Lower lobe of right lung (tissue), 2 donors: ENCODE measurements around the gene RCOR1. TPM values are rescaled to one million over a fixed set of nuclear protein-coding genes. Genes with fewer than 3 reads are reported as not detected.

ENCODE experiments used
- ATAC-seq, 2 donors: fragments of 200-7000 bp; cut with Tn5 transposase; one replicate each; pipeline ENCODE4 v1.9.1; 2020 to 2022; ENCODE audit warnings: mild to moderate bottlenecking in 2 of 2, moderate library complexity in 2 of 2
- DNase-seq: peaks from one replicate; pipeline ENCODE4 v3.0.0-alpha.2; 2020
- H3K27ac ChIP-seq: fragments of 200-600 bp; one replicate; pipeline ENCODE4 v1.8.0; 2022
- H3K27me3 ChIP-seq: fragments of 200-600 bp; one replicate; pipeline ENCODE4 v1.8.0; 2022; ENCODE audit warnings: low read depth
- H3K36me3 ChIP-seq: fragments of 200-600 bp; one replicate; pipeline ENCODE4 v1.8.0; 2022; ENCODE audit warnings: mild to moderate bottlenecking
- H3K4me1 ChIP-seq: fragments of 200-600 bp; one replicate; pipeline ENCODE4 v1.8.0; 2022
- H3K4me3 ChIP-seq: fragments of 200-600 bp; one replicate; pipeline ENCODE4 v1.8.0; 2022; ENCODE audit warnings: mild to moderate bottlenecking
- H3K9me3 ChIP-seq: fragments of 200-600 bp; one replicate; pipeline ENCODE4 v1.8.0; 2022
- CTCF ChIP-seq: fragments of 200-600 bp; IDR thresholded peaks from one replicate; pipeline ENCODE4 v1.8.0; 2022; ENCODE audit warnings: antibody characterized with exemption, mild to moderate bottlenecking
- intact Hi-C: fragments of 100-400 bp; cut with DNase I; formaldehyde crosslinking; loops from one replicate; pipeline ENCODE4 v1.11.0; 2022
- total RNA-seq: library from RNA; stranded (reverse); fragmentation: NEBNext Ultra II Directional; extraction: Animal tissue kit (Norgen Biotek cat#: 25700); gene quantifications from one replicate; pipeline ENCODE4 v1.2.1, GENCODE V29; 2021
- donor health status: DM: no; HTN: yes; CAD: no; lungs with severe emphysema.

RCOR1 gene
- total RNA-seq, 1 donor from 2014 or later = 53.6 TPM

- Histone ChIP-seq H3K36me3 (peaks cover 2% of the 10 kb centered on the region), H3K9me3 (no peaks in the 10 kb centered on the region), H3K27ac (no peak overlapping the region), H3K4me1 (peaks cover 30% of the 10 kb centered on the region), H3K4me3 (no peak overlapping the region), H3K27me3 (no peaks in the 10 kb centered on the region)
- DNase-seq = no peak
- intact Hi-C loops = no loop called here
- ATAC-seq = no peak
- no peak for TF ChIP-seq CTCF
Measured at GRCh38 chr14:102696332-102696731, 103.9 kb downstream of the RCOR1 start.

GRCh38 chr14:102696856-102697495 is 104.5 kb downstream of the RCOR1 start:
- Histone ChIP-seq H3K4me3 (no peak overlapping the region), H3K9me3 (no peaks in the 10 kb centered on the region), H3K36me3 (peaks cover 8% of the 10 kb centered on the region), H3K27me3 (no peaks in the 10 kb centered on the region), H3K27ac (no peak overlapping the region), H3K4me1 (peaks cover 24% of the 10 kb centered on the region)
- DNase-seq = no peak
- no peak for ATAC-seq
- intact Hi-C loops = no loop called here
- no peak for TF ChIP-seq CTCF

- Histone ChIP-seq H3K4me1 (peaks cover 22% of the 10 kb centered on the region), H3K27ac (no peak overlapping the region), H3K9me3 (no peaks in the 10 kb centered on the region), H3K4me3 (no peak overlapping the region), H3K27me3 (no peaks in the 10 kb centered on the region), H3K36me3 (peaks cover 9% of the 10 kb centered on the region)
- DNase-seq = no peak
- intact Hi-C loops = no loop called here
- no peak for TF ChIP-seq CTCF
- ATAC-seq = no peak
Measured at GRCh38 chr14:102697501-102697900, 105.1 kb downstream of the RCOR1 start.

- Histone ChIP-seq H3K9me3 (no peaks in the 10 kb centered on the region), H3K27me3 (no peaks in the 10 kb centered on the region), H3K4me1 (peaks cover 14% of the 10 kb centered on the region), H3K4me3 (no peak overlapping the region), H3K36me3 (peaks cover 9% of the 10 kb centered on the region), H3K27ac (no peak overlapping the region)
- DNase-seq (no peak), ATAC-seq (no peak)
- no peak for TF ChIP-seq CTCF
- intact Hi-C loops = no loop called here
Measured at GRCh38 chr14:102699416-102700110, 107.1 kb downstream of the RCOR1 start.

GRCh38 chr14:102708494-102708893 is 116.0 kb downstream of the RCOR1 start:
- no peak overlapping the region for H3K27ac ChIP-seq
- no peak for TF ChIP-seq CTCF
- H3K4me3 ChIP-seq = no peak overlapping the region
- ATAC-seq = no peak
- H3K9me3 ChIP-seq = peaks cover 6% of the 10 kb centered on the region
- no peak for DNase-seq
- intact Hi-C loops = no loop called here
- H3K36me3 ChIP-seq = peaks cover 49% of the 10 kb centered on the region
- no peaks in the 10 kb centered on the region for H3K27me3 ChIP-seq
- H3K4me1 ChIP-seq = no peaks in the 10 kb centered on the region
